Lung (tissue), 12 donors: ENCODE data around the gene CEP104. TPM values are rescaled to one million over a fixed set of nuclear protein-coding genes. Genes with fewer than 3 reads are reported as not detected.

Experiments used
- ATAC-seq: fragments of 200-7000 bp; cut with Tn5 transposase; one replicate; pipeline ENCODE4 v1.9.1; 2020; ENCODE audit warnings: moderate number of reproducible peaks; ENCODE audit not compliant: insufficient read depth, low FRiP score
- DNase-seq, 3 donors: peaks; one replicate each; pipeline ENCODE4 v3.0.0-alpha.2; 2013 to 2017
- H3K27ac ChIP-seq, 2 donors: one replicate each; pipeline ENCODE4 v1.5.1; 2013; ENCODE audit warnings: mild to moderate bottlenecking in 2 of 2, moderate library complexity in 2 of 2, control low read depth in 1 of 2, inconsistent platforms in 1 of 2, low read depth in 1 of 2, low read length in 1 of 2
- H3K27me3 ChIP-seq, 3 donors: one replicate each; pipeline ENCODE4 v1.5.1; 2013; ENCODE audit warnings: low read length in 2 of 3; ENCODE audit not compliant: control insufficient read depth in 3 of 3, insufficient read depth in 3 of 3
- H3K36me3 ChIP-seq, 4 donors: one replicate each; pipeline ENCODE4 v1.5.1; 2013; ENCODE audit warnings: low read length in 4 of 4, mild to moderate bottlenecking in 1 of 4, moderate library complexity in 1 of 4; ENCODE audit not compliant: control insufficient read depth in 4 of 4, insufficient read depth in 4 of 4
- H3K4me1 ChIP-seq, 5 donors: one replicate each; pipeline ENCODE4 v1.5.1; 2013; ENCODE audit warnings: low read length in 5 of 5, mild to moderate bottlenecking in 2 of 5, moderate library complexity in 1 of 5; ENCODE audit not compliant: control insufficient read depth in 5 of 5, insufficient read depth in 5 of 5
- H3K4me3 ChIP-seq: one replicate; pipeline ENCODE4 v1.5.1; 2013; ENCODE audit warnings: mild to moderate bottlenecking, control low read depth, moderate library complexity
- H3K9ac ChIP-seq, 2 donors: one replicate each; pipeline ENCODE4 v1.5.1; 2013; ENCODE audit warnings: low read length in 2 of 2, control low read depth in 1 of 2; ENCODE audit not compliant: insufficient read depth in 1 of 2
- H3K9me3 ChIP-seq, 4 donors: one replicate each; pipeline ENCODE4 v1.5.1; 2013; ENCODE audit warnings: low read length in 3 of 4, mild to moderate bottlenecking in 1 of 4, moderate library complexity in 1 of 4; ENCODE audit not compliant: control insufficient read depth in 4 of 4, insufficient read depth in 3 of 4
- WGBS, 2 donors: extraction: QIAGEN DNeasy Blood & Tissue Kit; methylation state at CpG; one replicate each; pipeline ENCODE4 v1.1.7; 2013; 5-methylcytosine and 5-hydroxymethylcytosine counted together
- polyA plus RNA-seq, 2 donors: library from polyadenylated mRNA; stranded (reverse); fragments of 200-250 nt; gene quantifications; one replicate each; pipeline ENCODE4 v1.2.1, GENCODE V29; 2013
- total RNA-seq, 2 donors: library from RNA; depleted of rRNA in 1 of 2; stranded (reverse); fragments of >200 nt in 1 of 2; gene quantifications; one replicate each; pipeline ENCODE4 v1.2.1, GENCODE V29; 2014 to 2021
- TF ChIP-seq, protein P1 (sequence below): IDR thresholded peaks from 2 replicates; pipeline ENCODE4 v1.5.1; 2012; ENCODE audit warnings: mild to moderate bottlenecking; ENCODE audit errors: control extremely low read depth, extremely low read depth
- donor health status: control.
- donor health status: control.
- donor health status: Bipolar disorder and iron deficiency.
- donor health status: healthy.
- donor health status: DM: yes; HTN: yes; CAD: no.

The CEP104 gene
- total and polyA plus RNA-seq, 4 donors = 8.9 to 56.5 (median 25.5) TPM

DNA sequence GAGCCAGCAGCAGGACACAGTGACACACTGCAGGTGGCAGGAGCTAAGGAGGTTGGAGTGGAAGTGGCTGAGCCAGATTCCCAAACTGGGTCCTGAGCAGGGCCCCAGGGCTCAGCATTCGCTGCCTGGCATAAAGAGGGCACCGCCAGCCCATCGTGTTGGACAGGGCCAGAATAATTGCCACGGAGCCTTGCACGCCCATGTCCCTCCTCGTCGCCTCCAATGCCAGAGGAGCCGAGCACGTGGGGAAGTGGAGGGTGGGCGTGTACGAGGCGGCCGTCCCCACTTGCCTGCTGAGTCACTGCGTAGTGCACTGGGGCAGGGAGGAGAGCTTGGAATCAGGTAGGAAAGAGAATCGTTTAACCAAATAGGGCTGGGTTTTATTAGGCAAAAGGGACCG, 34.6 kb downstream of the CEP104 start:
- Histone ChIP-seq H3K9ac (no peak overlapping the region), H3K4me3 (no peak overlapping the region), H3K9me3 (no peaks in the 10 kb centered on the region), H3K27ac (no peak overlapping the region), H3K36me3 (peaks cover 5 to 55% (median 16%) of the 10 kb centered on the region in 4 donors), H3K4me1 (no peaks in the 10 kb centered on the region), H3K27me3 (no peaks in the 10 kb centered on the region)
- ATAC-seq = no peak
- 77 to 89% methylated on average over 16 of the region's 16 CpGs for WGBS, 2 donors
- TF ChIP-seq, protein P1, sequence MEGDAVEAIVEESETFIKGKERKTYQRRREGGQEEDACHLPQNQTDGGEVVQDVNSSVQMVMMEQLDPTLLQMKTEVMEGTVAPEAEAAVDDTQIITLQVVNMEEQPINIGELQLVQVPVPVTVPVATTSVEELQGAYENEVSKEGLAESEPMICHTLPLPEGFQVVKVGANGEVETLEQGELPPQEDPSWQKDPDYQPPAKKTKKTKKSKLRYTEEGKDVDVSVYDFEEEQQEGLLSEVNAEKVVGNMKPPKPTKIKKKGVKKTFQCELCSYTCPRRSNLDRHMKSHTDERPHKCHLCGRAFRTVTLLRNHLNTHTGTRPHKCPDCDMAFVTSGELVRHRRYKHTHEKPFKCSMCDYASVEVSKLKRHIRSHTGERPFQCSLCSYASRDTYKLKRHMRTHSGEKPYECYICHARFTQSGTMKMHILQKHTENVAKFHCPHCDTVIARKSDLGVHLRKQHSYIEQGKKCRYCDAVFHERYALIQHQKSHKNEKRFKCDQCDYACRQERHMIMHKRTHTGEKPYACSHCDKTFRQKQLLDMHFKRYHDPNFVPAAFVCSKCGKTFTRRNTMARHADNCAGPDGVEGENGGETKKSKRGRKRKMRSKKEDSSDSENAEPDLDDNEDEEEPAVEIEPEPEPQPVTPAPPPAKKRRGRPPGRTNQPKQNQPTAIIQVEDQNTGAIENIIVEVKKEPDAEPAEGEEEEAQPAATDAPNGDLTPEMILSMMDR = no peak
- DNase-seq = no peak

DNA sequence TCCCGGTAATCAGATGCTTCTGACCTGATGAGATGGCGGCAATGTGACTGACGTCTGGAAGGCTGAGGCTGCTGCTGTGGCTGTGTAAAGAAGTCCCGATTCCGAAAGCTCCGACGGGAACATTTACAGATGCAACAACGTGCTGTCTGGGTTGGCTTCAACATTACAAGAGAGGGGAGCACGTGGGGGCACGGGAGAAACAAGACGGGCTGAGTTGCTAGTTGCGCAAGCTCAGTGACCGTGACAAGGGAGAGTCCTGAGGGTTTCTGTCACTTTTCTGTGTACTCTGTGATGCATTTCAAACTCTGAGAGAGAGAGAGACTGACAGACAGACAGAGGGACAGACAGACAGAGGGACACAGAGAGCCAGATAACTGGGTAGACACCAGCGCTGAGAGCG, 35.1 kb downstream of the CEP104 start:
- Histone ChIP-seq H3K27ac (no peak overlapping the region), H3K9ac (no peak overlapping the region), H3K4me3 (no peak overlapping the region), H3K9me3 (no peaks in the 10 kb centered on the region), H3K36me3 (peaks cover 5 to 55% (median 16%) of the 10 kb centered on the region in 4 donors), H3K27me3 (no peaks in the 10 kb centered on the region), H3K4me1 (no peaks in the 10 kb centered on the region)
- TF ChIP-seq, protein P1 = no peak
- ATAC-seq (no peak), DNase-seq (no peak)
- 90 to 91% methylated on average over 15 of the region's 15 CpGs for WGBS, 2 donors

DNA sequence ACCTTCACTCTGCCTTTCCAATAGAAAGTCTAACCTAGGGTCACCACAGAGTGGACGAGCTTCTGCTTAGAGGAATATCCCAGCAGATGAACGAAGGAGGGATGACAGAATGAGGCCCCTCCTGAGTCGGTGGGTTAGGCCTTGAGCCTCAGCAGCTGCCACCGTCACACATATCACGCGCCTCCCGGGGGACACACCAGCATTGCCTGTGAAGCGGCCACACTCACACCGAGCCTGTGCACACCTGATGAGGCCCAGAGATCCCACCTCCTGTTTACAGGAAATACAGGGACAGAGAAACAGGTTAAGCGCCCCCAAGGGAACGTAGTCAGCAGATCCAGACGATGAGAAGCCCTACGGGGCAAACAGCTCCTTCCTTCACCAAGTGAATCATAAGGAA, 35.6 kb downstream of the CEP104 start:
- Histone ChIP-seq H3K4me3 (no peak overlapping the region), H3K27me3 (no peaks in the 10 kb centered on the region), H3K4me1 (no peaks in the 10 kb centered on the region), H3K9me3 (no peaks in the 10 kb centered on the region), H3K27ac (no peak overlapping the region), H3K36me3 (peaks cover 5 to 56% (median 14%) of the 10 kb centered on the region in 4 donors), H3K9ac (no peak overlapping the region)
- no peak for ATAC-seq
- DNase-seq = no peak
- WGBS, 2 donors = 88 to 90% methylated on average over 13 of the region's 13 CpGs
- TF ChIP-seq, protein P1 = no peak

DNA sequence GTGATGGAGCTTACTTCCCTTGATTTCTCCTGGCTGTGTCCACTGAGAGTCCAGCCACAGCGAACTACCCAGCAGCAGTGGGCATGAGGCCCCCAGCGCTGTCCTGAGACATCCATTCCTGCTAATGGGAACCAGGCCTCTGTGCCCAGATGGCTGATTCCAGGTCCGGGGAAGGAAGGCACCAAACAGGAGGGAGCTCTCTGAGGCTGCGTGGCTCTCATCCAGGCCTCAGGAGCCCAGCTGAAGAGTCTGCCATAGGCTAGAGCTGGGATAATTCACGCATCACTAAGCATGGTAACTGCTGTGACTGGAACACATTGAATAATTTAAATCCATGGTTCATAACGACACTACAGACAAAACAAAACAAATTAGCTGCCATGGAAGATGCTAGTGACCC, 36.0 kb downstream of the CEP104 start:
- H3K9ac ChIP-seq = no peak overlapping the region
- ATAC-seq (no peak), DNase-seq (no peak)
- no peaks in the 10 kb centered on the region for H3K4me1 ChIP-seq
- peaks cover 5 to 57% (median 11%) of the 10 kb centered on the region in 4 donors for H3K36me3 ChIP-seq
- H3K9me3 ChIP-seq = no peaks in the 10 kb centered on the region
- no peak overlapping the region for H3K4me3 ChIP-seq
- H3K27ac ChIP-seq = no peak overlapping the region
- H3K27me3 ChIP-seq = no peaks in the 10 kb centered on the region
- TF ChIP-seq, protein P1 = no peak
- 91 to 93% methylated on average over 6 of the region's 6 CpGs for WGBS, 2 donors
